ENCODE measurements around the gene CDC42EP2.

GRCh38 chr11:65291613-65292012, 23.1 kb upstream of the CDC42EP2 start:
- TF ChIP-seq POLR2AphosphoS5 (IDR thresholded peaks at IDR 0.05; ENCODE audit: borderline replicate concordance, low read depth, low read length) (no peak), EZH2 (IDR thresholded peaks at IDR 0.05) (no peak)

Data from SK-N-MC (cell line).